Neuronal stem cell (in vitro differentiated cells): ENCODE measurements around the gene MLYCD.

Experiments used
- DNase-seq: peaks from one replicate; pipeline ENCODE4 v3.0.0-alpha.2; 2013; ENCODE audit warnings: low spot score
- H2AFZ ChIP-seq: one replicate; pipeline ENCODE4 v1.6.1; 2013; ENCODE audit warnings: mild to moderate bottlenecking, low read length, inconsistent platforms
- H2AK5ac ChIP-seq: 2 replicates; pipeline ENCODE4 v1.6.1; 2013; ENCODE audit warnings: low read depth, mild to moderate bottlenecking, inconsistent platforms, low read length, moderate library complexity, mixed read lengths
- H2BK120ac ChIP-seq: 2 replicates; pipeline ENCODE4 v1.6.1; 2013; ENCODE audit warnings: low read depth, mild to moderate bottlenecking, inconsistent platforms, low read length, moderate library complexity, mixed read lengths
- H2BK12ac ChIP-seq: one replicate; pipeline ENCODE4 v1.6.1; 2013; ENCODE audit warnings: low read length, inconsistent platforms
- H2BK15ac ChIP-seq: 2 replicates; pipeline ENCODE4 v1.6.1; 2013; ENCODE audit warnings: mild to moderate bottlenecking, low read length, inconsistent platforms, mixed read lengths
- H2BK5ac ChIP-seq: one replicate; pipeline ENCODE4 v1.6.1; 2013; ENCODE audit warnings: inconsistent platforms, mild to moderate bottlenecking, low read length, moderate library complexity
- H3K14ac ChIP-seq: one replicate; pipeline ENCODE4 v1.6.1; 2013; ENCODE audit warnings: low read length, inconsistent platforms
- H3K18ac ChIP-seq: 2 replicates; pipeline ENCODE4 v1.6.1; 2013; ENCODE audit warnings: low read length, inconsistent platforms
- H3K23ac ChIP-seq: 2 replicates; pipeline ENCODE4 v1.6.1; 2013; ENCODE audit warnings: low read depth, mild to moderate bottlenecking, mixed read lengths, low read length, inconsistent platforms; ENCODE audit not compliant: poor library complexity
- H3K27ac ChIP-seq: replicated peaks from 3 replicates; pipeline ENCODE4 v1.5.1; 2013; ENCODE audit warnings: low read length, inconsistent platforms
- H3K27me3 ChIP-seq, 3 experiments: 2 replicates each; pipeline ENCODE4 v1.6.1; 2013; ENCODE audit warnings: low read length in 3 of 3, mild to moderate bottlenecking in 2 of 3, inconsistent platforms in 1 of 3, low read depth in 1 of 3, mixed read lengths in 1 of 3, moderate library complexity in 1 of 3; ENCODE audit not compliant: control insufficient read depth in 3 of 3, insufficient read depth in 3 of 3
- H3K36me3 ChIP-seq, 2 donors: replicated peaks in 1 of 2; 2 replicates each; pipeline ENCODE4 v1.6.1; 2013; ENCODE audit warnings: low read length in 2 of 2; ENCODE audit not compliant: control insufficient read depth in 2 of 2, insufficient read depth in 2 of 2
- H3K4ac ChIP-seq: 2 replicates; pipeline ENCODE4 v1.6.1; 2013; ENCODE audit warnings: inconsistent platforms, mild to moderate bottlenecking, low read length, moderate library complexity
- H3K4me1 ChIP-seq, 2 donors: 1 replicate in 1 of 2; 2 replicates in 1 of 2; pipeline ENCODE4 v1.6.1; 2013; ENCODE audit warnings: low read length in 2 of 2, low read depth in 1 of 2; ENCODE audit not compliant: control insufficient read depth in 2 of 2, insufficient read depth in 1 of 2
- H3K4me2 ChIP-seq: one replicate; pipeline ENCODE4 v1.6.1; 2013; ENCODE audit warnings: mild to moderate bottlenecking, low read length, inconsistent platforms; ENCODE audit not compliant: insufficient read depth, poor library complexity, severe bottlenecking
- H3K4me3 ChIP-seq, 2 donors: 2 replicates each; pipeline ENCODE4 v1.5.1; 2013; ENCODE audit warnings: low read length in 2 of 2, mild to moderate bottlenecking in 2 of 2, inconsistent platforms in 1 of 2, moderate library complexity in 1 of 2
- H3K79me1 ChIP-seq: one replicate; pipeline ENCODE4 v1.6.1; 2013; ENCODE audit warnings: low read depth, mild to moderate bottlenecking, inconsistent platforms, low read length, moderate library complexity
- H3K9ac ChIP-seq: one replicate; pipeline ENCODE4 v1.6.1; 2013; ENCODE audit warnings: mild to moderate bottlenecking, low read depth, low read length, inconsistent platforms; ENCODE audit not compliant: poor library complexity
- H3K9me3 ChIP-seq, 2 donors: replicated peaks in 1 of 2; 2 replicates each; pipeline versions ENCODE3 to v1.6.1; 2013; ENCODE audit warnings: low read length in 2 of 2, mild to moderate bottlenecking in 2 of 2, inconsistent platforms in 1 of 2, low read depth in 1 of 2, mixed read lengths in 1 of 2, moderate library complexity in 1 of 2; ENCODE audit not compliant: control insufficient read depth in 2 of 2, insufficient read depth in 1 of 2
- H4K8ac ChIP-seq: one replicate; pipeline ENCODE4 v1.6.1; 2013; ENCODE audit warnings: low read depth, mild to moderate bottlenecking, inconsistent platforms, low read length, moderate library complexity
- H4K91ac ChIP-seq: one replicate; pipeline ENCODE4 v1.6.1; 2013; ENCODE audit warnings: low read length, low read depth, mild to moderate bottlenecking, inconsistent platforms; ENCODE audit not compliant: poor library complexity
- WGBS, 2 donors: extraction: QIAGEN DNeasy Blood & Tissue Kit; methylation state at CpG; one replicate each; pipeline ENCODE4 v1.1.7; 2013; ENCODE audit warnings: missing lambda C conversion rate in 2 of 2, mixed read lengths in 1 of 2; ENCODE audit not compliant: insufficient read length in 2 of 2, insufficient replicate concordance in 1 of 2; ENCODE audit errors: extremely low coverage in 2 of 2; 5-methylcytosine and 5-hydroxymethylcytosine counted together

Gene MLYCD

DNA sequence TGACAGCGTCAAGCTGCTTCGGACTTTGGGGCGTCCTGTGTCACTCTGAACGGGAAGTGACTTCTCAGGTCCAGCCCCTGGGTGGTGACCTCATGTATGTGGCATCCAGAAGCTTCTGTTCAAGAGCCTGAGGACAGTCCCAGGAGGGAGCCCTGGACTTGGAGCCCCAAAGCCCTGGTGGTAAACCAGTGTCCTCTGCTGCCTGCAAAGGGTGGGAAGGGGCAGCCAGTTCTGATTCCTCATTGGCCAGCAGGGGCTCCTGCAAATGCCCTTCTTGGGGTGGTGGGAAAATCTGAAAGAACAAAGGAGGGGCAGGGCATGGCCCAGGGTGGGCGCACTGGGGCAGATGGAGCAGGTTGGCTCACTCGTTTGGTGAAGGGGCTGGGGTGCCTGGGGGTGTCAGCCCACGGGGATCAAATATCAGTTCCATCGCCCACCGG lies 55.7 kb downstream of the MLYCD start:
- no peak for DNase-seq
- Histone ChIP-seq H2AK5ac (peak overlapping the region; percentile 84), H3K36me3 (no peaks in the 10 kb centered on the region), H3K27ac (no peak overlapping the region), H3K4me1 (peaks cover 11 to 22% of the 10 kb centered on the region in 2 donors), H3K18ac (no peak overlapping the region), H3K27me3 (peaks cover 0 to 5% (median 0%) of the 10 kb centered on the region in 3 experiments), H2BK120ac (no peak overlapping the region), H3K79me1 (no peaks in the 10 kb centered on the region), H3K4ac (no peak overlapping the region), H3K4me2 (no peak overlapping the region), H2BK15ac (peak overlapping the region; percentile 31), H3K9ac (no peak overlapping the region), H3K4me3 (no peak overlapping the region), H4K8ac (peak overlapping the region; percentile 1), H2BK12ac (no peak overlapping the region), H2AFZ (no peak overlapping the region), H2BK5ac (no peak overlapping the region), H4K91ac (no peak overlapping the region), H3K9me3 (no peaks in the 10 kb centered on the region), H3K14ac (no peak overlapping the region), H3K23ac (no peak overlapping the region)
- WGBS, 2 donors = no CpG with 5 or more reads among the region's 9 CpGs

DNA sequence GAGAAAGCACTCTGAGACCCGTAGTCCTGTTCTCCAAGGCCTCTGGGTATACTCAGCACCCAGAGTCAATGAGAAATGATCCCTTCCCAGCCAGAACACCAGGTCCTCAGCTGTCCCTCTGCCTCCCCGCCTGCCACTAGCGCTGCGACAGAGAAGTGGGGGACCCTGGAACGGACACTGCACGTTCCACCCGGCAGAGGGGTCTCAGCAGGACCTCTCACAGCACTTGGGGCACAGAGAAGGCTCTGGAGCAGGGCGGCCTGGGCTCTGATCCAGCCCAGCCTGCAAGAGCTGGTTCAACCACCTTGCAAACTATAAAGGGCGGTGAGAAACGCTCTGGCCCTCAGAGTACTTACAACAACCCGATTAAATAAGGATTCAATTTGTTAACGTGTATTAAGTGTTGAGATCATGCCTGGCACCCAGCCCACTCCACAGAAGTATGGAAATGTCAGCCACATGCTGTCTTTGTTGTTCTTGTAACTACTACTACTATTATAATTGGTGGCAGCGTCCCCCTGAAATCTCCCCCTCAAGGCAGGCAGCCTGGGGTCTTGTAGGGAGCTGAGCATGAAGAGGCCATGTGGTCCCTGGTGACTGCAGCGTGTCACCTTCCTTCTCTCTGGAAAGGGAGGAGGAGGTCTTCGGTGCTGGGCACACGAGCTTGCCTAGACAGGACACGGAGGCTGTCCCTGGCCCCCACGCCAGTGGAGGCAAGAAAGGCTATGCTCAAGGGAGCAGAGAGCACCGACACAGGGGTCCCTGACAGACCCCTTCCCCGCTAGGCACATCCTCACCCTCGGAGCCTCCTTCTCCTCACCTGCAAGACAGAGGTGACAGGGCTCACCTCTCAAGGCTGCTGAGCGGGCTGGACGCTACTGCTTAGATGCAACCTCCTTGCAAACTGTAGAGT lies 56.6 kb downstream of the MLYCD start:
- Histone ChIP-seq H2AK5ac (peak overlapping the region; percentile 84), H3K9ac (peak overlapping the region; percentile 32), H3K4ac (no peak overlapping the region), H3K27ac (no peak overlapping the region), H3K23ac (peak overlapping the region; percentile 68), H3K27me3 (peaks cover 0 to 5% (median 0%) of the 10 kb centered on the region in 3 experiments), H2BK12ac (no peak overlapping the region), H3K4me2 (no peak overlapping the region), H4K91ac (peak overlapping the region; percentile 74), H2BK15ac (peak overlapping the region; percentile 55), H4K8ac (no peak overlapping the region), H3K9me3 (no peaks in the 10 kb centered on the region), H2AFZ (no peak overlapping the region), H3K4me1 (peaks cover 11 to 22% of the 10 kb centered on the region in 2 donors), H2BK5ac (no peak overlapping the region), H3K79me1 (no peaks in the 10 kb centered on the region), H2BK120ac (no peak overlapping the region), H3K36me3 (no peaks in the 10 kb centered on the region), H3K18ac (no peak overlapping the region), H3K4me3 (no peak overlapping the region), H3K14ac (peak overlapping the region; percentile 1)
- WGBS, 2 donors = no CpG with 5 or more reads among the region's 23 CpGs
- no peak for DNase-seq

DNA sequence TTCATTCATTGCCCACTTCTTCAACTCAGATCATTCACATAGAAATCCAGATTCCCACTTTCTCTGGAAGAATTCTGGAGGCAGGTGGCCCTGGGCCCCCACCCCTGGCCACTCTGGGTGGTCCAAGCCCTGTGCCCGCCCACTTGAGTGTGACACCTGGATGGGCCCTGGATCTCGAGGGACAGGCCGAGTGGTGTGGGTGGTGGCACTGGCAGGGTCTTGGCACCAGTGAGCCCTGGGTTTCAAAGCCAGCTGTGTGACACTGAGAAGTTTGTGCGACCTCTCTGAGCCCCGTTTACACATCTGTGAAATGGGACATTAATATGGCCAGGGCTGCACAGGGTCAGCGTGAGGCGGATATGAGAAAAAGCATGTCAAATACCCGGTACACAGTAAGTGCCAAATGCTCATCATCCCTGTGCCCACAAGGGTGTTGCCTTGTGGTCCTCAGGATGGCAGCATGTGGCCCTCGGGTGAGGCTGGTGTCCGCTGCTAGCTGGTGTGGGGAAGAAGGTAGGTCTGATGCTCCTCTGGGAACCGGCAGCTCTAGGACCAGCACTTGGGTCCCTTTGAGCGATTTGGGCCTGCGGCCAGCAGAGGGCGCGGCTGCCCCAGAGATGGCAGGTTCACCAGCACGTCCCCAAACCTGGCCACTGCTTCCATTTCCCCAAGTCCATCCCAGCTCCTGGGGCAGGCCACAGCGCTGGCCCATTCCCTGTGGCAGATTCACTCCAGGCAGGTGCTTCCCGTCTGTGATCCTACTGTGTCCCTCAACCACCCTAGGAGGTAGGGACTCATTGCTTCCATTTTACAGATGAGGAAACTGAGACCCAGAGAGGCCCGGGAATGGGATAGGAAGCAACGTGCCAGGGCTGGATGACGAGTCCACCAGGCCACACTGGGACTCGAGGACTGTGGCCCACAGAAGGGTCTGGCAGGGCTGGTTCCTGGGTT lies 57.7 kb downstream of the MLYCD start:
- no peak overlapping the region for H2AFZ ChIP-seq
- no peaks in the 10 kb centered on the region for H3K36me3 ChIP-seq
- no peak overlapping the region for H3K4me2 ChIP-seq
- H4K8ac ChIP-seq = peak overlapping the region; percentile 85
- peaks cover 0 to 5% (median 0%) of the 10 kb centered on the region in 3 experiments for H3K27me3 ChIP-seq
- peak overlapping the region; percentile 73 for H2BK15ac ChIP-seq
- peak overlapping the region; percentile 75 for H3K18ac ChIP-seq
- H2BK5ac ChIP-seq = no peak overlapping the region
- no CpG with 5 or more reads among the region's 22 CpGs for WGBS, 2 donors
- peak overlapping the region; percentile 39 for H3K4ac ChIP-seq
- H3K27ac ChIP-seq = no peak overlapping the region
- no peaks in the 10 kb centered on the region for H3K79me1 ChIP-seq
- peak overlapping the region; percentile 48 for H2AK5ac ChIP-seq
- peak overlapping the region; percentile 83 for H3K9ac ChIP-seq
- H3K9me3 ChIP-seq = no peaks in the 10 kb centered on the region
- H3K4me3 ChIP-seq = no peak overlapping the region
- peak; percentile 72 for DNase-seq
- no peak overlapping the region for H4K91ac ChIP-seq
- peaks cover 11 to 22% of the 10 kb centered on the region in 2 donors for H3K4me1 ChIP-seq
- no peak overlapping the region for H3K14ac ChIP-seq
- H2BK120ac ChIP-seq = no peak overlapping the region
- no peak overlapping the region for H3K23ac ChIP-seq
- no peak overlapping the region for H2BK12ac ChIP-seq
